Vagina (tissue), 2 donors: ENCODE results near the gene SNX22.

Source experiments
- POLR2A ChIP-seq, 2 donors: fragments of 450-650 bp; IDR thresholded peaks; one replicate each; pipeline ENCODE4 v1.6.1; 2017; ENCODE audit warnings: antibody characterized with exemption in 2 of 2, mild to moderate bottlenecking in 2 of 2, moderate library complexity in 2 of 2
- POLR2AphosphoS5 ChIP-seq, 2 donors: sonication (generic); formaldehyde crosslinking; IDR thresholded peaks; one replicate each; pipeline ENCODE4 v1.9.0; 2017; ENCODE audit warnings: antibody characterized with exemption in 2 of 2, mild to moderate bottlenecking in 2 of 2, low read depth in 1 of 2; ENCODE audit not compliant: insufficient read depth in 1 of 2
- TF ChIP-seq, protein P1 (sequence below), 3 experiments: fragments of 450-650 bp in 2 of 3; fragments of 200-600 bp in 1 of 3; sonication (generic) in 1 of 3; IDR thresholded peaks; one replicate each; pipeline ENCODE4 v1.5.1; 2017 to 2019; ENCODE audit warnings: antibody characterized with exemption in 3 of 3, mild to moderate bottlenecking in 2 of 3, moderate library complexity in 2 of 3

DNA sequence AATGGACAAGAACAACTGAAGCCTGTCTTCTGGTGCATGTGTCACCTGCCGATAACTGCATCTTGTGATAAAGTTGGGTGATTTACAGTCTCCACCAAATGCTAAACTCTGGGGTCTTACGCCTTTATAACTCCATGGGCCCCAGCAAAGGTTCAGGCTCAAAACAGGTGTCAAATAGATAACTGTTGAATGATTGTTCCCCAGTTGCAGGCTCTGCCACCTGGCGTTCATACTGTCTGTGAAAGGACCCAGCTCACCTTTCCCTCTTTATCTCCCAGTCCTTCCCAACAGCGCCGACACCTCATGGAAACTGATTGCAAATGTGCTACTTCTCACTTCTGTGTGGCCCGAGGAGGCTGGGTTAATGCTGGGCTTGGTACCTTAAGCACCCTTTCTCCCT lies 8.3 kb upstream of the SNX22 start:
- TF ChIP-seq, protein P1, sequence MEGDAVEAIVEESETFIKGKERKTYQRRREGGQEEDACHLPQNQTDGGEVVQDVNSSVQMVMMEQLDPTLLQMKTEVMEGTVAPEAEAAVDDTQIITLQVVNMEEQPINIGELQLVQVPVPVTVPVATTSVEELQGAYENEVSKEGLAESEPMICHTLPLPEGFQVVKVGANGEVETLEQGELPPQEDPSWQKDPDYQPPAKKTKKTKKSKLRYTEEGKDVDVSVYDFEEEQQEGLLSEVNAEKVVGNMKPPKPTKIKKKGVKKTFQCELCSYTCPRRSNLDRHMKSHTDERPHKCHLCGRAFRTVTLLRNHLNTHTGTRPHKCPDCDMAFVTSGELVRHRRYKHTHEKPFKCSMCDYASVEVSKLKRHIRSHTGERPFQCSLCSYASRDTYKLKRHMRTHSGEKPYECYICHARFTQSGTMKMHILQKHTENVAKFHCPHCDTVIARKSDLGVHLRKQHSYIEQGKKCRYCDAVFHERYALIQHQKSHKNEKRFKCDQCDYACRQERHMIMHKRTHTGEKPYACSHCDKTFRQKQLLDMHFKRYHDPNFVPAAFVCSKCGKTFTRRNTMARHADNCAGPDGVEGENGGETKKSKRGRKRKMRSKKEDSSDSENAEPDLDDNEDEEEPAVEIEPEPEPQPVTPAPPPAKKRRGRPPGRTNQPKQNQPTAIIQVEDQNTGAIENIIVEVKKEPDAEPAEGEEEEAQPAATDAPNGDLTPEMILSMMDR (IDR thresholded peaks at IDR 0.05), result no peak
- TF ChIP-seq POLR2A (IDR thresholded peaks at IDR 0.05) (no peak), POLR2AphosphoS5 (IDR thresholded peaks at IDR 0.05; ENCODE audit: insufficient read depth in 1 of 2, low read depth in 1 of 2) (no peak)
